GM19025 (cell line): ENCODE data around the gene APOO.

Experiments
- ATAC-seq: cut with Tn5 transposase; IDR thresholded peaks from one replicate; pipeline ENCODE4 v1.9.1; 2021; ENCODE audit warnings: mild to moderate bottlenecking, low read depth, moderate library complexity; ENCODE audit not compliant: unreplicated experiment

The APOO gene

DNA sequence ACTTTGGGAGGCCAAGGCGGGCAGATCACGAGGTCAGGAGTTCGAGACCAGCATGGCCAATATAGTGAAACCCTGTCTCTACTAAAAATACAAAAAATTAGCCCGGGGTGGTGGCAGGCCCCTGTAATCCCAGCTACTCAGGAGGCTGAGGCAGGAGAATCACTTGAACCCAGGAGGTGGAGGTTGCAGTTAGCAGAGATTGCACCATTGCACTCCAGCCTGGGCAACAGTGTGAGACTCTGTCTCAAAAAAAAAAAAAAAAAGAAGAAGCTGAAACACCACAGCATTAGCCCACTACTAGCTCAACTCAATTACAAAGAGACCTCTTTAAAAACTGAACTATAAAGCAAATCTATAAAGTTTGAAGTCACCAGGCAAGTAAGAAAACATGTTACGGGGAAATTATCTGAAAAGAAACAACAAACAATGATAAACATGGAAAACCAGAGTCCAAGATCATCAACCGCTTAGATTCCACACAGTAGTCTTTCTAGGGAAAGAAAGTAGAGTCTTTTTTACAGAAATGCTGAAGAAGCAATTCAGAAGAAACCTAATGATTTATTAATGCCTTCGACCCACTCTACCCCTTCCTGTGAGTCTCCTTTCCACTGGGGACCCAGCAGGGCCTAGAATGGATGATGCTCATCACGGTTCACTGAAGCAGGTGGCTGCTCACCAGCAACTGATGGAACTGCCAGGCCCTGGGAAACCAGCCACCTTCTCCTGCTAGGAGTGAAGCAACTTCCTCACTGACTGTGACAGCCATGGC lies 118.2 kb downstream of the APOO start:
- no peak for ATAC-seq

DNA sequence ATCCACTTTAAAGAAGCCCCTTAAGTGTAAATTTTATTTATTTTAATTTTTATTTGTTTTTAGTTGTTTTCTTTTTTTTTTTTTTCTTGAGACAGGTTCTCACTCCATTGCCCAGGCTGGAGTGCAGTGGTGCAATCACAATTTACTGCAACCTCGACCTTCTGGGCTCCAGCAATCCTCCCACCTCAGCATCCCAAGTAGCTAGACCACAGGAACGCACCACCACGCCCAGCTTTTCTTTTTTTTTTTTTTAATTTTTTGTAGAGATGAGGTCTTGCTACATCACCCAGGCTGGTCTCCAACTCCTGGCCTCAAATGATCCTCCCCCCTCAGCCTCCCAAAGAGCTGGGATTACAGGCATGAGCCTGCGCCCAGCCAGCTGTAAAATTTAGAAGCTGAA lies 118.8 kb downstream of the APOO start:
- no peak for ATAC-seq

DNA sequence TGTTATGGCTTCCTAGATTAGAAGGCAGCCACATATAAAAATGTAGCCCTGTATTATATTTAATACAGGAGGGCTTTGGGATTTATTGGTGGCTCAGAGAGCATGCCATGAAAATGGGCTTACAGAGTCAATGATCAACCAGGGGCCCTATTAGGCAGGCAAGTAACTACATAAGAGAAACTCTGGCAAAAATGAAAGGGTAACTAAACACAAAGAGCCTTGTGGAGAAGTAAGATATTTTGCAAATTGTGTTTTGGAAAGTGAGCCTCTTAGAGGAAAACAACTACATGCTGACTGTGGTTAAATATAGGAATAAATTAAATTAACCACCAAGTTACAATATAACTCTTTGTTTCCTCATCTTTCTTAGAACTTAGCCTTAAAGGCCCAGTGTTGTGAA lies 119.2 kb downstream of the APOO start:
- ATAC-seq, result peak; percentile 64

DNA sequence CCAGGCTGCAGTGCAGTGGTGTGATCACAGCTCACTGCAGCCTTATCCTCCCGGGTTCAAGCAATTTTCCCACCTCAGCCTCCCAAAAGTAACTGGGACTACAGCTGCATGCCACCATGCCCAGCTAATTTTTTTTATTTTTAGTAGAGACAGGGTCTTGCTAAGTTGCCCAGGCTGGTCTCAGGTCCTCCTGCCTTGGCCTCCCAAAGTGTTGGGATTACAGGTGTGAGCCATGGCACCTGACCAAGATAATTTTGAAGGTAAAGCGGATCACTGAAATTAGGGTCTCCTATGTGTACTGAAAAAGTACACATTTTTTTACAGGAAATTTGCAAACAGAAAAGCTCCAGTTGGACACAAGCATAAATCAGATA lies 120.0 kb downstream of the APOO start:
- no peak for ATAC-seq

DNA sequence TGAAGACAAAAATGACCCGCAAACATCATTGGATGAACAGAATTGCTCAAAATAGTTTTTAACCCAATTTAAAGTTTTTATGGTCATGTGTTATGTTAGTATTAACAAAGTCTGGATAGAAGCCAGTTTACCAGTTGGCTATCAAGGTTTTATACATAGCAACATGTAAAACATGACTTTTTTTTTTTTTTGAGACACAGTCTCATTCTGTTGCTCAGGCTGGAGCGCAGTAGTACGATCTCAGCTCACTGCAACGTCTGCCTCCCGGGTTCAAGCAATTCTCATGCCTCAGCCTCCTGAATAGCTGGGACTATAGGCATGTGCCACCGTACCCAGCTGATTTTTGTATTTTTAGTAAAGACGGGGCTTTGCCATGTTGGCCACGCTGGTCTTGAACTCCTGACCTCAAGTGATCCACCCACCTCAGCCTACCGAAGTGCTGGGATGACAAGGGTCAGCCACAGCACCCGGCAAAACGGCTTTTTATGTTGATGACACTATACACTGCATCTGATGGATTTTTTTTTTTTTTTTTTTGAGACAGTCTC lies 121.4 kb downstream of the APOO start:
- ATAC-seq, result no peak

DNA sequence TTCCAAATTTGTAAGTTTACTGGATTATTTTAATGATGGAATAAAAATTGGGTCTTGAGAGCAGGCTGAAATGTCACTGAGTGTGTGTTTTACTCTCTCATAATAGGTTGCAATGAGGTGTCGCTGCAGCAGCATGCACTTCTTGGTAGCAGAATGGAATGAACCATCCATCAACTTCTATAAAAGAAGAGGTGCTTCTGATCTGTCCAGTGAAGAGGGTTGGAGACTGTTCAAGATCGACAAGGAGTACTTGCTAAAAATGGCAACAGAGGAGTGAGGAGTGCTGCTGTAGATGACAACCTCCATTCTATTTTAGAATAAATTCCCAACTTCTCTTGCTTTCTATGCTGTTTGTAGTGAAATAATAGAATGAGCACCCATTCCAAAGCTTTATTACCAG lies 122.2 kb downstream of the APOO start:
- ATAC-seq, result no peak

DNA sequence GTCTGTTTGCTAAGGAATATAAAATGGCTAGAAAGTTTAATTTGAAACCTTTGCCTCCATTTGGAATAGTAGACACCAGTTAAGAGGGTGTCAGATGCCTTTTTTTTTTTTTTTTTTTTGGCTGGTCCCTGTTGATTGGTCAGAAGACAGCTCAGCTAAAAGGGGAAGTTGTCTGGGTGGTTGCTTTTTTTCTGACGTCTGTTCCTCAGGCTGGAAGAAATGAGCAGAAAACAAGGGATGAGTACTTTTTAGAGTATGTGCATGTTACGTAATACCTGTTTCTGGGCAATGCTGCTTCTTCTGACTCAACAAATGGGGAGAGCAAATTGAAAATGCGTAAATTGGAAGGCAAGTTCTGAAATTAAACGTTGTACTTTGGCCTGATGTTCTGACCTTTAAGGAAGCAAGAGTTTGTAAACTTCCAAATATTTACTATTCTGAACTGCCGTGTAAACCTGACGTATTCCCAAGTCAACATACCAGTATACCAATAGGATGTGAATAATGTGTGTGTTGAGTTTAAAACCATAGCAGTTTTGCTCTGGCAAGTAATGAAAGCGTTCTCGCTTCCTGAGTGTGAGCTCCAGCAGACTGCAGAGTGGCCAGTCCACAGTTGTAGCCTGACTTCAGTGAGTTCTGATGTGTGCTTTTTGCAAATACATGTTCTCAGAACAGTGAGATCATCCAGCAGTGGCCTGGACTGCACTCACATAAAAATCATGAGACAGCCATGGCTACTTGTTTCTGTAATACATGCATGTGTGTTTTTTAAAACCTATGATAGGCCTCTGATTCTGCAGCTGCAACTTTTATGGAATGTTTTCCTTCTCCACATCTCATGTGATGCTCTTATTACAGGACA lies 123.0 kb downstream of the APOO start:
- no peak for ATAC-seq

DNA sequence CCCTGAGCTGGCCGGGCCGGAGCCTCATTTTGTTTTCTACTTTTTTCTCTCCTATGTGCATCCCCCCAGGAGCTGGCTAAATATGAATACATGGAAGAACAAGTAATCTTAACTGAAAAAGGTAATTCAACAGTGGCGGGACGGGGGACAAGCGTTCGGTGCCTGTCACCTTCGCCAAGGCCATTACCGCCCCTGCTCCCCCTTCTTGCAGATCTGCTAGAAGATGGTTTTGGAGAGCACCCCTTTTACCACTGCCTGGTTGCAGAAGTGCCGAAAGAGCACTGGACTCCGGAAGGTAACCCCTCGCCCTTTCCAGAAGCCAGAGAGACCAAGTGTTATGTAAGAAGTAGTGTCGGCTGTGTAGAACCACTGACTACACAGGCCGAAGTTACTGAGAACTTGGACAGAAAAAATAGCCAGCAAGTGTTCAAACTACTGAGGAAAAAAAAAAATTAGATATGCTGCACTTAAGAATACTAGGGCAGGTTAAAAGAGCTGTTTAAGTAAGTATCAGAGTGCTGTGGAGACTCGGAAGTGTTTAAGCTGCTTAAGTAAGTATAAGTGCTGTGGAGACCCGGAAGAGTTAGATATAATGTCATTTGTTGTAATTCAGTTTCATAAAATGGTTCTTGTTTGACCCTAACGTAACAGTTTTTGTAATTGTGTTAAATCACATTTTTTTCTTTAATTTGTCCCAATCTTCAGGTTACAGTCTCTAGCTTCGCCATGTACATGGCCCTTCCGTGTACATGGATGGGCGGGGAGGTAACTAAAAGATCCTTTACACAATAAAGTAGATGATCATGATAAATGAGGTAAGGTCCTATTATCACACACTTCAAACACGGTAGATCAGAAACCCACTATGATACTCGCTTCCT lies 123.9 kb downstream of the APOO start:
- ATAC-seq, result no peak
